Fibroblast of lung (primary cell): Measurements from ENCODE around the gene TENT4A. TPM values are rescaled to one million over a fixed set of nuclear protein-coding genes. Genes with fewer than 3 reads are reported as not detected.

Experiments used
- DNase-seq, 2 donors: peaks; one replicate each; pipeline versions ENCODE4 v3.0.0 to v3.0.0-alpha.2; 2010; ENCODE audit warnings: low read depth in 2 of 2
- H2AFZ ChIP-seq: 2 replicates; pipeline ENCODE4 v1.5.1; 2012; ENCODE audit warnings: low read length, control low read depth, inconsistent platforms
- H3K27ac ChIP-seq: 2 replicates; pipeline ENCODE4 v1.5.1; 2011; ENCODE audit warnings: low read length, control low read depth; ENCODE audit not compliant: insufficient read depth
- H3K27me3 ChIP-seq: 2 replicates; pipeline ENCODE4 v1.5.1; 2011; ENCODE audit warnings: mild to moderate bottlenecking, low read length; ENCODE audit not compliant: control insufficient read depth, insufficient read depth
- H3K36me3 ChIP-seq: 2 replicates; pipeline ENCODE4 v1.5.1; 2011; ENCODE audit warnings: low read length; ENCODE audit not compliant: control insufficient read depth, insufficient read depth
- H3K4me1 ChIP-seq: 2 replicates; pipeline ENCODE4 v1.5.1; 2011; ENCODE audit warnings: low read length; ENCODE audit not compliant: control insufficient read depth, insufficient read depth; ENCODE audit errors: extremely low read depth
- H3K4me2 ChIP-seq: 2 replicates; pipeline ENCODE4 v1.5.1; 2011; ENCODE audit warnings: low read length, control low read depth; ENCODE audit not compliant: insufficient read depth; ENCODE audit errors: extremely low read depth
- H3K4me3 ChIP-seq, 4 experiments: fragments of 200-600 bp in 1 of 4; sonication (generic) in 1 of 4; replicated peaks in 1 of 4; 2 replicates each; pipeline ENCODE4 v1.5.1; 2011 to 2016; ENCODE audit warnings: low read length in 4 of 4, low read depth in 3 of 4, mild to moderate bottlenecking in 3 of 4, control low read depth in 2 of 4, inconsistent platforms in 1 of 4, mixed read lengths in 1 of 4; ENCODE audit not compliant: insufficient read depth in 1 of 4; ENCODE audit errors: control extremely low read depth in 1 of 4
- H3K79me2 ChIP-seq: 2 replicates; pipeline ENCODE4 v1.5.1; 2012; ENCODE audit warnings: mild to moderate bottlenecking, low read length, inconsistent platforms; ENCODE audit not compliant: control insufficient read depth, insufficient read depth
- H3K9ac ChIP-seq: 2 replicates; pipeline ENCODE4 v1.5.1; 2011; ENCODE audit warnings: mild to moderate bottlenecking, low read length, control low read depth; ENCODE audit not compliant: insufficient read depth
- H3K9me3 ChIP-seq: 2 replicates; pipeline ENCODE4 v1.5.1; 2012; ENCODE audit warnings: low read depth, low read length; ENCODE audit not compliant: control insufficient read depth, insufficient read depth
- H4K20me1 ChIP-seq: 2 replicates; pipeline ENCODE4 v1.5.1; 2011; ENCODE audit warnings: low read length; ENCODE audit not compliant: control insufficient read depth, insufficient read depth; ENCODE audit errors: extremely low read depth
- EZH2 ChIP-seq: IDR thresholded peaks from 2 replicates; pipeline ENCODE4 v1.5.1; 2012; ENCODE audit warnings: low read length, control low read depth, mild to moderate bottlenecking; ENCODE audit errors: missing control alignments
- polyA plus RNA-seq, 2 donors: library from polyadenylated mRNA; depleted of rRNA in 1 of 2; stranded (reverse) in 1 of 2; unstranded in 1 of 2; fragments of >200 nt; gene quantifications; 2 replicates each; pipeline ENCODE4 v1.2.1, GENCODE V29; 2011 to 2012; ENCODE audit warnings: missing spikeins in 1 of 2
- total RNA-seq: library from RNA; depleted of rRNA; stranded (reverse); fragments of >200 nt; gene quantifications from 2 replicates; pipeline ENCODE4 v1.2.1, GENCODE V29; 2014
- TF ChIP-seq, protein P1 (sequence below), 2 donors: IDR thresholded peaks in 1 of 2; conservative IDR thresholded peaks in 1 of 2; 1 replicate in 1 of 2; 2 replicates in 1 of 2; pipeline ENCODE4 v1.5.1; 2011 to 2012; ENCODE audit warnings: low read length in 2 of 2, control low read depth in 1 of 2, inconsistent platforms in 1 of 2, low read depth in 1 of 2, mild to moderate bottlenecking in 1 of 2

TENT4A gene
- total and polyA plus RNA-seq, 2 donors (not counting 1 experiment from before 2014, with no cell fraction given), result 3.1 to 10.4 TPM

DNA sequence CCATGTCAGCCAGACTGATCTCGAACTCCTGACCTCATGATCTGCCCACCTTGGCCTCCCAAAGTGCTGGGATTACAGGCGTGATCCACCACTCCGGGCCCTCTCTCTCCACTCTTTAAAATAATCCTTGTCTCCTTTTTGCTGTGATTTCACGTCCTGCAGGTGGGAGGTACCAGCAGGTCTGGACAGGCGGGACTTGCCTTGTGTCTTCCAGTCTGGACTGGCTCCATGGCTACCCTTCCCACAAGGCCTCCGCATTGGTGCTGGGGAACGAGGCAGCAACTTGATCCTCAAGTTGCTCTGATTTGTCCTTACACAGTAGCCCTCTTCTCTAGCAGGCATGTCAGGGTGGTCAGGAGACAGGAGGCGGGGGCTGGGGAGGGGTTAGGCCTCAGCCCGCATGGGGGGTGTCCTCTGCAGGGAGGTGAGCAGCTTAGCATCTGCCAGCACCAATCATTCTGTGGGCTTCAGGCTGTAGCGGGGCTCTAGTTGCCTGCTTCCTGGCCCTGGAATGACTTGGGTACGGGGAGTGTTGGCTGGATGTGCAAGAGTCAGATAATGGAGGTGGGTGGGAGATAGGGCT lies 54.3 kb downstream of the TENT4A start:
- Histone ChIP-seq H3K4me2 (no peak overlapping the region), H3K27ac (no peak overlapping the region), H3K4me3 (no peak overlapping the region), H3K9ac (no peak overlapping the region), H3K9me3 (no peaks in the 10 kb centered on the region), H3K79me2 (no peaks in the 10 kb centered on the region), H4K20me1 (no peaks in the 10 kb centered on the region), H2AFZ (no peak overlapping the region), H3K27me3 (no peaks in the 10 kb centered on the region), H3K4me1 (peaks cover 4% of the 10 kb centered on the region), H3K36me3 (no peaks in the 10 kb centered on the region)
- DNase-seq, result no peak
- TF ChIP-seq, protein P1, sequence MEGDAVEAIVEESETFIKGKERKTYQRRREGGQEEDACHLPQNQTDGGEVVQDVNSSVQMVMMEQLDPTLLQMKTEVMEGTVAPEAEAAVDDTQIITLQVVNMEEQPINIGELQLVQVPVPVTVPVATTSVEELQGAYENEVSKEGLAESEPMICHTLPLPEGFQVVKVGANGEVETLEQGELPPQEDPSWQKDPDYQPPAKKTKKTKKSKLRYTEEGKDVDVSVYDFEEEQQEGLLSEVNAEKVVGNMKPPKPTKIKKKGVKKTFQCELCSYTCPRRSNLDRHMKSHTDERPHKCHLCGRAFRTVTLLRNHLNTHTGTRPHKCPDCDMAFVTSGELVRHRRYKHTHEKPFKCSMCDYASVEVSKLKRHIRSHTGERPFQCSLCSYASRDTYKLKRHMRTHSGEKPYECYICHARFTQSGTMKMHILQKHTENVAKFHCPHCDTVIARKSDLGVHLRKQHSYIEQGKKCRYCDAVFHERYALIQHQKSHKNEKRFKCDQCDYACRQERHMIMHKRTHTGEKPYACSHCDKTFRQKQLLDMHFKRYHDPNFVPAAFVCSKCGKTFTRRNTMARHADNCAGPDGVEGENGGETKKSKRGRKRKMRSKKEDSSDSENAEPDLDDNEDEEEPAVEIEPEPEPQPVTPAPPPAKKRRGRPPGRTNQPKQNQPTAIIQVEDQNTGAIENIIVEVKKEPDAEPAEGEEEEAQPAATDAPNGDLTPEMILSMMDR (conservative IDR thresholded peaks at IDR 0.05 in 1 of 2, IDR thresholded peaks at IDR 0.05 in 1 of 2; ENCODE audit: low read depth in 1 of 2, low read length in 2 of 2), result no peak
- TF ChIP-seq EZH2, result no peak

DNA sequence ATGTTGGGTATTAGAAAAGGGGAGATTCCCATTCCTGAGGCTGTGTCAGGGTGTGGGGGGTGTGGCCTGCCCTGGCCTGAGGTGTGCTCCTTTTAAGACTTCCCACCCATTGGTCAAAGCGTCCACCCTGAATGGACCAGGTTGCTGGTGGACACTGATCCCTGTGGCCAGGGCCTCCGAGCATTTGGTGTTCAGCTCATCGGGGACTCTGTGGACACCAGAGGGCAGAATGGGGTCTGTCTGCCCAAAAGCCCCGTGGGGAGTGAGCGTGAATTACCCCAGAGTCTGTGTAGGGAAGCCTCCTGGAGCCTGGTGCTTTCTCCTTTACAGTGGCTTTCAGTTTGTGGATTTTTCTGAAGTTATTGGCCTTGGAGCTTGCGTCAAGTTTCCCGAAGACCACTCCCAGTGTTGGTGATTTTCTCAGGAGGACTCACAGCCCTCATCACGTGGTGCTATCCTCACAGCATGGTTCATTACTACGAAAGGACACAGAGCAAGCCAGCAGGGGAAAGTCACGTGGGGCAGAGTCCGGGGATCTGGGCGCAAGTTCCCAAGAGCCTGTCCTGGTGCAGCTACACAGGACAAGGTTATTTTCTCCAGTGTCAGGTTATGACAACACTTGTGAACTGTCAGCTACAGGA lies 55.5 kb downstream of the TENT4A start:
- no peak overlapping the region for H3K4me3 ChIP-seq
- H2AFZ ChIP-seq, result no peak overlapping the region
- DNase-seq, result no peak
- TF ChIP-seq, protein P1 (conservative IDR thresholded peaks at IDR 0.05 in 1 of 2, IDR thresholded peaks at IDR 0.05 in 1 of 2; ENCODE audit: low read depth in 1 of 2, low read length in 2 of 2), result no peak
- no peak for TF ChIP-seq EZH2
- no peak overlapping the region for H3K9ac ChIP-seq
- no peak overlapping the region for H3K4me2 ChIP-seq
- no peaks in the 10 kb centered on the region for H3K27me3 ChIP-seq
- H3K4me1 ChIP-seq, result peaks cover 4% of the 10 kb centered on the region
- H4K20me1 ChIP-seq, result no peaks in the 10 kb centered on the region
- no peaks in the 10 kb centered on the region for H3K9me3 ChIP-seq
- no peak overlapping the region for H3K27ac ChIP-seq
- H3K36me3 ChIP-seq, result no peaks in the 10 kb centered on the region
- H3K79me2 ChIP-seq, result no peaks in the 10 kb centered on the region

DNA sequence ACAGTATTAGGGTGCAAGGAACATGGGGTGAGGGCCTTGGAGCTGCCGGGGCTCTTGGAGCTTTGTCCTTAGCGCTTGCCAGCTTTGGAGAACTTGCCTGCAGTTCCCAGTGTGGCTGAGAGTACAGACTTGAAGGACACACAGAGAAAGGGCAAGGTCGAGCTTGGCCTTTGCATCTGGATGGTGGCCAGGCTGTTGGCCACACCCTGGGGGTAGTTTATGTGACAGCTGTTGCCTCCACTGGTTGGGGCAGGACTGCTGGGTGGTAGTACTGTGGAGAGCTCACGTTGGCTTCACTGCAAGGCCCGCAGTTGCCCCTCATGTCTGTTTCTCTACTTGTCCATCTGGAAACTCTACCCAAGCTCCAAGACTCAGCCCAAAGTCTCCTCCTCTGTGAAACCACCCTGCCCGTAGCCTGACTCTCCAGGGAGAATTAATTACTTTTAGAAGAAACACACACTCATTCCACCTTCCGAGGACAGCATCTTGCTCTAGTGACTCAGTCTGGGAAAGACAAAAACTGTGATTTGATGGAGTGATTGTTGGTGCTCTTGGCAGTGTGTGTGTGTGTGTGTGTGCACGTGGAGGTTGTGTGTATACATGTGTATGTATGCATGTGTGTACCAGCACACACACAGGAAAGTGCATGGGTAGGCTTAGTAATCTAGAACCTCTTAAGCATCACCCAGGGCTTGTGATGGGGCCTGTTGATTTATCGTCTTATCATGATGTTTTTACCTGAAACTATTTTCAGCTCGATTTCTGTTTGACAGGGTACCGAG lies 57.8 kb downstream of the TENT4A start:
- Histone ChIP-seq H3K4me3 (no peak overlapping the region), H3K36me3 (no peaks in the 10 kb centered on the region), H2AFZ (no peak overlapping the region), H3K9me3 (no peaks in the 10 kb centered on the region), H3K79me2 (no peaks in the 10 kb centered on the region), H3K27me3 (no peaks in the 10 kb centered on the region), H4K20me1 (no peaks in the 10 kb centered on the region), H3K4me1 (peaks cover 3% of the 10 kb centered on the region), H3K4me2 (no peak overlapping the region), H3K27ac (no peak overlapping the region), H3K9ac (no peak overlapping the region)
- no peak for DNase-seq
- no peak for TF ChIP-seq EZH2
- TF ChIP-seq, protein P1 (conservative IDR thresholded peaks at IDR 0.05 in 1 of 2, IDR thresholded peaks at IDR 0.05 in 1 of 2; ENCODE audit: low read depth in 1 of 2, low read length in 2 of 2), result no peak
